Prostate gland (tissue), 2 donors: Measurements from ENCODE around the gene SMIM43. TPM values are rescaled to one million over a fixed set of nuclear protein-coding genes. Genes with fewer than 3 reads are reported as not detected.

ENCODE experiments used
- DNase-seq: peaks from one replicate; pipeline ENCODE4 v3.0.0-alpha.2; 2019; ENCODE audit warnings: low spot score
- H3K27ac ChIP-seq, 2 donors: fragments of 200-600 bp; sonication (generic); 2 replicates each; pipeline ENCODE4 v1.5.1; 2017 to 2019
- H3K27me3 ChIP-seq: fragments of 200-600 bp; sonication (generic); replicated peaks from 2 replicates; pipeline ENCODE4 v1.5.1; 2019; ENCODE audit not compliant: insufficient read depth
- H3K36me3 ChIP-seq, 2 donors: fragments of 200-600 bp; sonication (generic); 1 replicate in 1 of 2; 2 replicates in 1 of 2; pipeline versions ENCODE4 v1.5.1 to v1.8.1; 2017 to 2019
- H3K4me1 ChIP-seq: fragments of 200-600 bp; sonication (generic); replicated peaks from 2 replicates; pipeline ENCODE4 v1.5.1; 2019
- H3K4me3 ChIP-seq, 2 donors: fragments of 200-600 bp; sonication (generic); 2 replicates each; pipeline ENCODE4 v1.5.1; 2017 to 2019
- H3K9me3 ChIP-seq: fragments of 200-600 bp; sonication (generic); 2 replicates; pipeline ENCODE4 v1.5.1; 2017
- CTCF ChIP-seq, 4 experiments: fragments of 200-600 bp in 2 of 4; fragments of 450-650 bp in 2 of 4; sonication (generic) in 2 of 4; IDR thresholded peaks; 1 replicate in 3 of 4; 2 replicates in 1 of 4; pipeline ENCODE4 v1.5.1; 2016 to 2019; ENCODE audit warnings: antibody characterized with exemption in 4 of 4, mild to moderate bottlenecking in 2 of 4, moderate library complexity in 2 of 4
- POLR2A ChIP-seq: fragments of 450-650 bp; IDR thresholded peaks from one replicate; pipeline ENCODE4 v1.6.1; 2016; ENCODE audit warnings: antibody characterized with exemption, mild to moderate bottlenecking
- POLR2AphosphoS5 ChIP-seq: sonication (generic); formaldehyde crosslinking; IDR thresholded peaks from one replicate; pipeline ENCODE4 v1.6.1; 2017; ENCODE audit warnings: antibody characterized with exemption
- WGBS: methylation state at CpG from one replicate; pipeline ENCODE4 v1.1.5; 2018; 5-methylcytosine and 5-hydroxymethylcytosine counted together
- intact Hi-C: fragments of 100-400 bp; cut with DNase I; formaldehyde crosslinking; loops from one replicate; pipeline ENCODE4 v1.14.2; 2022
- total RNA-seq, 2 donors: library from RNA; depleted of rRNA; stranded (reverse); fragments of >200 nt; gene quantifications; one replicate each; pipeline ENCODE4 v1.1.0, GENCODE V29; 2016

Gene SMIM43
- total RNA-seq, 2 donors from 2014 or later, result not detected

GRCh38 chr4:121794505-121795188 lies 29.7 kb upstream of the SMIM43 start:
- TF ChIP-seq POLR2A, result no peak
- no peak for TF ChIP-seq CTCF (IDR thresholded peaks at IDR 0.05)
- TF ChIP-seq POLR2AphosphoS5, result no peak
- intact Hi-C loops, result no loop called here
- no peak overlapping the region for H3K4me3 ChIP-seq
- no peaks in the 10 kb centered on the region for H3K36me3 ChIP-seq
- DNase-seq, result no peak
- 68% methylated on average over 5 of the region's 5 CpGs for WGBS
- no peaks in the 10 kb centered on the region for H3K27me3 ChIP-seq
- H3K27ac ChIP-seq, result no peak overlapping the region
- no peaks in the 10 kb centered on the region for H3K9me3 ChIP-seq
- no peaks in the 10 kb centered on the region for H3K4me1 ChIP-seq

DNA sequence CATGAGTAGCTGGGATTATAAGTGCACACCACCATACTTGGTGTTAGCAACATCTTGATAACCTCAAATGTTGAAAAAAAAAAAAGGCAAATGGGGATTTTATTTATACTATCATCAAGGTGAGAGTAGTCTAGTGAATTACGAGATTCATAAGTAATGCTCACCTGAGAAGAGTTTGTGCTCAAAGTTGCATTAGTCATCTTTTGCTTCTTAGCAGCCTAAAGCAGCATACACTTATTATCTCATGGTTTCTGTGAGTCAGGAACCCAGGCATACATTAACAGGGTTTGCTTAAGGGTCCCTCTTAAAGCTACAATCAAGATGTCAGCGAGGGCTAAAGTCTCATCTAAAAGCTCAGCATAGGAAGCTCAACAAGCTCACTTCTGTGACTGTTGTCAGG lies 28.0 kb upstream of the SMIM43 start:
- Histone ChIP-seq H3K4me3 (no peak overlapping the region), H3K27me3 (no peaks in the 10 kb centered on the region), H3K4me1 (no peaks in the 10 kb centered on the region), H3K27ac (no peak overlapping the region), H3K9me3 (no peaks in the 10 kb centered on the region), H3K36me3 (no peaks in the 10 kb centered on the region)
- TF ChIP-seq POLR2A (no peak), CTCF (IDR thresholded peaks at IDR 0.05) (no peak), POLR2AphosphoS5 (no peak)
- DNase-seq, result no peak
- WGBS, result 95% methylated on average over 2 of the region's 2 CpGs
- intact Hi-C loops, result no loop called here

- H3K36me3 ChIP-seq, result no peaks in the 10 kb centered on the region
- H3K9me3 ChIP-seq, result no peaks in the 10 kb centered on the region
- no peak for TF ChIP-seq CTCF (IDR thresholded peaks at IDR 0.05)
- TF ChIP-seq POLR2AphosphoS5, result no peak
- TF ChIP-seq POLR2A, result no peak
- 90% methylated on average over 5 of the region's 5 CpGs for WGBS
- no peak overlapping the region for H3K27ac ChIP-seq
- H3K4me3 ChIP-seq, result no peak overlapping the region
- no peaks in the 10 kb centered on the region for H3K4me1 ChIP-seq
- DNase-seq, result no peak
- intact Hi-C loops, result no loop called here
- H3K27me3 ChIP-seq, result no peaks in the 10 kb centered on the region
Observed at GRCh38 chr4:121791481-121791880, 26.5 kb upstream of the SMIM43 start.

DNA sequence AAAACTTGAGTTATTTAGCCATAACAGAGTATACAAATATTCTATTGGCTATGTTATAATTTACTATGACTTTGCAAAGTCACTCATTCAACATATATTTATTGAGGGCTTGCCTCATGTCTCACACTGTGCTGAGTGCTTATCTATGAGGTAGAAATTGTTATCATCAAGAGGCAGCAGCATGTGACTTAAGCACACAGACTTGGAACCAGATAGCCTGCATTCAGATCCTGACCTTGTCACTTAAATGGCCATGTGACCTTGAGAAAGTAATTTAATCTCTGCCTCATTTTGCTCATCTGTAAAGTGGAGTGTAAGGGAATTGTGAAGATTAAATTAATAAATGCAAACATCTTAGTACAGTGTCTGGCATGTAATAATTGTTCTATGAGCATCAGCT lies 26.0 kb upstream of the SMIM43 start:
- no peak for TF ChIP-seq POLR2A
- TF ChIP-seq POLR2AphosphoS5, result no peak
- TF ChIP-seq CTCF (IDR thresholded peaks at IDR 0.05), result no peak
- Histone ChIP-seq H3K4me3 (no peak overlapping the region), H3K27me3 (no peaks in the 10 kb centered on the region), H3K4me1 (no peaks in the 10 kb centered on the region), H3K36me3 (no peaks in the 10 kb centered on the region), H3K9me3 (no peaks in the 10 kb centered on the region), H3K27ac (no peak overlapping the region)
- intact Hi-C loops, result no loop called here
- no peak for DNase-seq
